C1 segment of cervical spinal cord (tissue), 14 donors: ENCODE data around the gene RNF182.
"Not testable (repeated sequence)": the region's sequence is repeated elsewhere in the genome, so short reads cannot be mapped to it uniquely, and the experiment has no call there.

ENCODE experiments used
- DNase-seq, 14 donors: peaks; one replicate each; lab custom pipeline; 2025; lab: John Stamatoyannopoulos, UW

The RNF182 gene

GRCh38 chr6:13916230-13916944 is 8.4 kb upstream of the RNF182 start:
- peak in 3 of 14 donors; percentile 19 to 86 (median 31) for DNase-seq

- no peak for DNase-seq
These were observed 7.6 kb upstream of the RNF182 start for GRCh38 chr6:13917141-13917540.

GRCh38 chr6:13918686-13919250 is 6.0 kb upstream of the RNF182 start:
- DNase-seq: no peak

GRCh38 chr6:13919861-13920260 is 4.9 kb upstream of the RNF182 start:
- no peak for DNase-seq

GRCh38 chr6:13920552-13920951 is 4.2 kb upstream of the RNF182 start:
- DNase-seq: no peak

GRCh38 chr6:13922750-13923149 is 2.0 kb upstream of the RNF182 start:
- no peak for DNase-seq

- DNase-seq: no peak
These were observed 1.1 kb upstream of the RNF182 start for GRCh38 chr6:13923527-13924145.

GRCh38 chr6:13924146-13924948 is 405 bp upstream of the RNF182 start:
- DNase-seq: peak in 8 of 14 donors; percentile 25 to 81 (median 35)

- DNase-seq: no peak
These were observed 1.6 kb downstream of the RNF182 start for GRCh38 chr6:13926378-13926777.

GRCh38 chr6:13927203-13927602 is 2.5 kb downstream of the RNF182 start:
- no peak for DNase-seq

GRCh38 chr6:13929196-13929595 is 4.4 kb downstream of the RNF182 start:
- DNase-seq: no peak

GRCh38 chr6:13931797-13932402 is 7.1 kb downstream of the RNF182 start:
- no peak for DNase-seq

- DNase-seq: no peak
These were observed 8.0 kb downstream of the RNF182 start for GRCh38 chr6:13932785-13933184.

GRCh38 chr6:13934721-13935120 is 10.0 kb downstream of the RNF182 start:
- DNase-seq: no peak

- no peak for DNase-seq
These were observed 10.6 kb downstream of the RNF182 start for GRCh38 chr6:13935190-13935880.

- DNase-seq: not testable (repeated sequence)
These were observed 11.1 kb downstream of the RNF182 start for GRCh38 chr6:13935881-13936261.

- no peak for DNase-seq
These were observed 17.1 kb downstream of the RNF182 start for GRCh38 chr6:13941902-13942301.

- no peak for DNase-seq
These were observed 19.2 kb downstream of the RNF182 start for GRCh38 chr6:13943943-13944342.

- DNase-seq: no peak
These were observed 21.8 kb downstream of the RNF182 start for GRCh38 chr6:13946506-13946905.

GRCh38 chr6:13947611-13948178 is 22.9 kb downstream of the RNF182 start:
- no peak for DNase-seq

- no peak for DNase-seq
These were observed 27.3 kb downstream of the RNF182 start for GRCh38 chr6:13952101-13952500.
